Activated CD4-positive, alpha-beta T cell treated with anti-CD3 and anti-CD28 coated beads, Interleukin-2, amount 50 U/mL, for 1 hour (primary cell): ENCODE results near the gene POU4F1.
"Not testable (repeated sequence)": the region's sequence is repeated elsewhere in the genome, so short reads cannot be mapped to it uniquely, and the experiment has no call there.

ENCODE experiments used
- DNase-seq: peaks from one replicate; pipeline ENCODE4 v3.0.0-alpha.2; 2020

POU4F1 gene, protein sequence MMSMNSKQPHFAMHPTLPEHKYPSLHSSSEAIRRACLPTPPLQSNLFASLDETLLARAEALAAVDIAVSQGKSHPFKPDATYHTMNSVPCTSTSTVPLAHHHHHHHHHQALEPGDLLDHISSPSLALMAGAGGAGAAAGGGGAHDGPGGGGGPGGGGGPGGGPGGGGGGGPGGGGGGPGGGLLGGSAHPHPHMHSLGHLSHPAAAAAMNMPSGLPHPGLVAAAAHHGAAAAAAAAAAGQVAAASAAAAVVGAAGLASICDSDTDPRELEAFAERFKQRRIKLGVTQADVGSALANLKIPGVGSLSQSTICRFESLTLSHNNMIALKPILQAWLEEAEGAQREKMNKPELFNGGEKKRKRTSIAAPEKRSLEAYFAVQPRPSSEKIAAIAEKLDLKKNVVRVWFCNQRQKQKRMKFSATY

DNA sequence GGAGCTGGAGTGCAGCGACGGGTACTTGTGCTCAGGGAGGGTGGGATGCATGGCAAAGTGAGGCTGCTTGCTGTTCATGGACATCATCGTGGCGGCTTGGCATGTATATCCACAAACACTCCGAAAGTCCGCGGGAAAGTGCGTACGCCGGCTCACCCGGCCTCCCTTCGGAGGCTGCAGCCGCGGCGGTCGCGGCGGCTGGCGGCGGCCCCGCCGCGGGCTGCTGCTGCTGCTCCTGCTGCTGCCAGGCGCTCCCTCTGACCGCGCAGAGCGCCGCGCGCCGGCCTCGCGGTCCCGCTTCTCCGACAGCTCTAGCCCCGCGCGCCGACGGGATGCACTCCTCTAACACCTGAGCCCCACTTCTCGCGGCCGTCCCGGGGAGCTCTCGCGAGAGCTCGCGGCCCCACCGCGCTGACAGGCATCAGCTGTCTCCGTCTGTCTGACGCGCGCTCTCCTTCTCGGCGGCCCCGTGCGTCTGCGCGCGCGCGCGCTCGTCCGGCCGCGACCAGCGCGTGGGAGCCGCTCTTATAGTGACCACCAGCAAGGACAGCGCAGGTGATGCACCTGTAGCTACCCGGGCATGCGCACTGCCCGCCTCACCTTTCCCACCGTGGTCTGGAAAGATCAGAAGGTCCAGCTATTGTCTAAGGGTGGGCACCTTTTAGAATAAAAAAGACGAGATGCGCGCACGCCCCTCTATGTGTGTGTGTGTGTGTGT is at the start of gene POU4F1:
POU4F1 (minus strand) TSS at position 313 of the 718 bp plus-strand sequence; CDS start at position 87, 226 bp downstream.
- DNase-seq, result peak; percentile 50

DNA sequence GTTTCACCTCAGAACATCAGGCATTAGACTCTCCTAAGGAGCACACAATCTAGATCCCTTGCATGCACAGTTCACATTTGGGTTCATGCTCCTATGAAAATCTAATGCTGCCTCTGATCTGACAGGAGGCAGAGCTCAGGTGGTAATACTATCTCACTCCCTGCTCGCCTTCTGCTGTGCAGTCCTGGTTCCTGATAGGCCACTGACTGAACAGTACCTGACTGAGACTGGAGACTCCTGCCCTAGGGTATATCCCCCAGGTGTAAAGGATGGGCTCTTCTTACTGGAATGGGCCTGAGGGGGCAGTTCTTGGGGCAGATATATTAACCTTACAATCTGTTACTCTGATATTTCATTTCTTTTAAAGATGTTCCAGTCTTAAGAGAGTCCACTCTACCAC is 49.3 kb upstream of the POU4F1 start:
- no peak for DNase-seq

DNA sequence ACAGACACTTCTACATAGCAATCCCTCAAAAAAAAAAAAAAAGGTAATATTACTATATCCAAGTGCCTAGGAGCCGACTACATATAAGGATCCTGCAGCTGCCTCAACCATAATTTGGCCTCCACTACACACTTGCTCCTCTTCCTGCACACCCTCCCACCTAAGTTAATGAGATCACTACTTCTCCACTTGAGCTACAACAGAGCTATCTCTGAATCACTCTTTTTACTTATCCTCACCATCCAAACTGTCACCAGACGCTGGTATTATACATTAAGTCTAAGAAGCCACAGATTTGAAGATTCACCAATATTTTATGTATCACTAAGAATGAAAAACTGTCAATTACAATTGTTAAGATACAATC is 47.3 kb upstream of the POU4F1 start:
- no peak for DNase-seq

DNA sequence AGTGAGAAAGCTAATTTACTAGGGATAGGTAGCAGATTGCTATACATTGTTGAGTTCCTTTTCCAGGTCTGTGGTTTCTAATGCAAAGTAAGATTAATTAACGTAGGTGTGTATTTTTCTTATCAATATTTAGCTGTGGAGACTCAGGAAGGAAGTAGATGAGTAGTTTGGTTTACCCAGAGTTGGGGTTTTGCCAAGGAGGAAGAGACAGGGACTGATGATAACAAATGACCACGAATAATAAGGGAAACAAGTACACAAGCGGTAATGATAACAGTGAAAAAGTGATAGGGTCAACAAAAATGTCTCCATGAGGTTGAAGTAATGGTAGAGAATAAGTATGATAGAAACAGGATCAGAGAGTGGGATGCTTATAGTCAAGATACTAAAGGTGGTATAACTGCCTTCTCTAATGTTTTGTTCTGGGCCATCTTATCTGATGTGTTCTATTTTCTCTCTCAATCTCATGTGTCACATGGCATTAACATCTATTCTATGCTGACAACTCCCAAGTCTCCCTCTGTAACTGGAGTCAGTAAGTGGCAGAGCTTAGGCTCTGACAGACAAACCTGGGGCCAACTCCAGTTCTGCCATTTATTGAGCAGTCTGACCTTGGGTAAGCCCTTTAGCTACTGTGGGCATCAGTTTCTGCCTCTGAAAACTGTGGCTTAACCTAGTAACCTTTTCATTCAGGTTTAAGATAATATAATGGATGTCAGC is 46.8 kb upstream of the POU4F1 start:
- no peak for DNase-seq

DNA sequence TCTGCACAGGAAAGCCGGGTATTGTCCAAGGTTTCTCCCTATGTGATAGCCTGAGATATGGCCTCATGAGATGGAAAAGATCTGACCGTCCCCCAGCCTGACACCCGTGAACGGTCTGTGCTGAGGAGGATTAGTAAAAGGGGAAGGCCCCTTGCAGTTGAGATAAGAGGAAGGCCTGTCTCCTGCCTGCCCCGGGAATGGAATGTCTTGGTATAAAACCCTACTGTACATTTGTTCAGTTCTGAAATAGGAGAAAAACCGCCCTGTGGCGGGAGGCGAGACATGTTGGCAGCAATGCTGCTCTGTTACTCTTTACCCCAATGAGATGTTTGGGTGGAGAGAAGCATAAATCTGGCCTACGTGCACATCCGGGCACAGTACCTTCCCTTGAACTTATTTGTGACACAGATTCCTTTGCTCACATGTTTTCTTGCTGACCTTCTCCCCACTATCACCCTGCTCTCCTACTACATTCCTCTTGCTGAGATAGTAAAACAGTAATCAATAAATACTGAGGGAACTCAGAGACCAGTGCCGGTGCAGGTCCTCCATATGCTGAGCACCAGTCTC is 43.8 kb upstream of the POU4F1 start:
- DNase-seq, result not testable (repeated sequence)

DNA sequence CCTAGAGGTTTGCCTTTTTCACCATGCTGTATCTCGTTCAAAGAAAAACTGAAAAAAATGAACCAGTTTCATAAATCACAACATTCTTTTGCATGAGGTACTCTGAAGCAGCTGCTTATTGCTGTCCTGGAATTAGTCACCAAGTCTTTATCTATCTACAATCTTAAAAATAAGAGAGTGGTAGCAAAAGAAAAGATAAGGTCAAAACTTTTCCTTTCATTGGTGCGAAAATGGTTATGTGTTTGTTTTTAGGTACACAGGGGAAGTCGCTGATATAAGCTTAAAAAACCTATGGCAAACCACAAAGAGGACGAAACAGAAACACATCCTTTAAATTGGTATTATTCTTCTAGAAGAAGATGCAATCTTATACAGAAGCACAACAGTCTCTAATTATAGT is 34.9 kb upstream of the POU4F1 start:
- no peak for DNase-seq

DNA sequence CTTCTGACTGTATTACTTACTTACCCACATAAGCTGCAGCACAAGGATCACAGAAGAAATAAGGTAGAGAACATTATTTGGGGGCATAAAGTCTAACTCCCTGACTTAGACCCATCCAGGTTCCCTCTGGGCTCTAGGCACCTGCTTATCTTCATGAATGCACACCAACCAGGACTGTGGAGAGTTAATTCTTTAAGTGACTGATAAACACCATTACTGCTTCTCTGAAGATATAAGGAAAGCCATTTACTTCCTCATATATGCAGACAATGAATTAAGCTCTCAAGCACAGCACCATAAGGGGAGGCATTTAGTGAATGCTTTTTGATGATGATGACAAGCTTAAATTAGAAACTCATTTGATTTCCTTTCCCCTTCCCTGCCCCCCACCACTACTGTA is 33.1 kb upstream of the POU4F1 start:
- no peak for DNase-seq

DNA sequence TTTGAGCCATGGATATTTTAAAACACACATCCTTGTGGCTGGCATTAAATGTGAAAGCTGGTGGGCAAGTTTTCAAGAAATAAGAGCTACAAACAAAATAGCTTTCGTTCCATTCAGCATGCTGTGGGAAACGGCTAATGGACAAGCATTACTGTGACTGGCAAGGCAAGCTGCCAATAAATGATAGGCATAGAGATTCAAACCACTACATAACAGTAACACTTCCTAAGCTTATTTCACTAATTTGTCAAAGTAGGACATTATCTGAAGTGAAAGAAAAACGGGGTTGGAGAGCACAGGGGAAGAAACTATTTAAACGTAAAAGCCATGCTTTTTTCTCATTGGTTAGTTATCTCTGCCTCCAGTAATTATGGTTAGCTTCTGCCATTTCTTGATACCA is 29.6 kb upstream of the POU4F1 start:
- DNase-seq, result no peak

DNA sequence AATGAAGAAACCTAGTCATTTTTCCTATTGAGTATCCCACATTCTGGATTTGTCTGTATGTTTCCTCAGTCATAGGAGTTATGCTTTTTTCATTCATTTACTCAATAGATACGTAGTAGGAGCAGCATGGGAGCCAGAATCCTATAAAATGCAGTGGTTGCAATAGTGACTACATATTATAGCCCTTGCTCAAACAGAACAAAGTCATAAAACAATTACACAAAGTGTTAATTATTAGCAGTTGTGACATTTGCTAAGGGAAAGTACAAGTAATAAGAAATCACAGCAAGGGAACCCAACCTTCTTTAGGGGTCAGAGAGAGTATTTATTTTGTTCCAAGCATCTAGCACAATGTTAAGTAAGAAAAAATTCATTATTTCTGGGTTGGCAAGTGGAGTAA is 27.7 kb upstream of the POU4F1 start:
- no peak for DNase-seq

DNA sequence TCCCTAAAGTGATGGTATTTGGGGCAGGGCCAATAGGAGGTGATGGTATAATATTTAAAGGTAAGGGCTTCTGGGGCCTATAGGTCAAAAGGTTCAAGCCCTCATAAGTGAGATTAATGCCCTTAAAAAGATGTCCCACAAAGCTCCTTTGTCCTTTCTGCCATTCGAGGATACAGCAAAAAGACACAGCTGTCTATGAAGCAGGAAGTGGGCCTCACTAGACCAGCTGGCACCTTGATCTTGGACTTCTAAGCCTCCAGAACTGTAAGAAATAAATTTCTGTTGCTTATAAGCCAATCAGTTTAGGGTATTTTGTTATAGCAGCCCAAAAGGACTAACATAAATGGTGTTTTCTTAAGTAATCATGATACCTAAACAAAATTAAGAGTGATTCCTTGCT is 27.2 kb upstream of the POU4F1 start:
- DNase-seq, result no peak

DNA sequence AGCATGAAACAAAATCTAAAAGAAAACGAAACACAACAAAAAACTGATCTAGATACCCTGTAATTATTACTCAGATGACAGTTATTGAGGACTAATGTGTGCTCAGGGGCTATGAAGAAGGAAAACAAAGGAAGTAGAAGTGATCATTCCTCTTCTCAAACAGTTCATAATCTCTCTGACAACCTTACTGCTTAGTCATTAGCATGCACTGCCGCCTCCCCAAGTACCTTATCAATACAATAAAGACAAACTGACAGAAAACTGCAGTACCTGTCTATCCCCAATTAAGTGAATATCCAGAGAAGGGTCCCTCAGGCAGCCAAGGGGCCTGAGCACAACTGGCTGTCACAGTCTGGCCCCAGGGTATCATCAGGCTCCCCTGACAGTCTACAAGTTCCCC is 22.0 kb upstream of the POU4F1 start:
- DNase-seq, result no peak

DNA sequence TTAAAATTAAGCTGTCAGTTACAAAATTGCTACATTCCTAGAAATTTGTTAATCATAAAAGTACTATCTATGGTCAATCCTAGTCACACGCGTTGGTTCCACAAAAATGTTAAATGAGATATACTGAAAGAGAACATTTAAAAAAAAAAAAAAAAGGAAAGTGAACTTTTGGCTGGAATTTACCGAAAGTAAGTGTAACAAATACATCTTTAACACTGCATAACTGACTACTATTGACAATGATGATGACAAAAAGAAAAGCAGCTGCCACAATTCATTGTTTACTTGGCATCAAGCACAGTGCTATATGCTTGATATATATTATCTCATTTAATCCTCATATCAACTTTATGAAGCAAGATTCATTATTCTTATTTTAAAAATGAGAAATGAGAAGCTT is 19.8 kb upstream of the POU4F1 start:
- DNase-seq, result no peak

DNA sequence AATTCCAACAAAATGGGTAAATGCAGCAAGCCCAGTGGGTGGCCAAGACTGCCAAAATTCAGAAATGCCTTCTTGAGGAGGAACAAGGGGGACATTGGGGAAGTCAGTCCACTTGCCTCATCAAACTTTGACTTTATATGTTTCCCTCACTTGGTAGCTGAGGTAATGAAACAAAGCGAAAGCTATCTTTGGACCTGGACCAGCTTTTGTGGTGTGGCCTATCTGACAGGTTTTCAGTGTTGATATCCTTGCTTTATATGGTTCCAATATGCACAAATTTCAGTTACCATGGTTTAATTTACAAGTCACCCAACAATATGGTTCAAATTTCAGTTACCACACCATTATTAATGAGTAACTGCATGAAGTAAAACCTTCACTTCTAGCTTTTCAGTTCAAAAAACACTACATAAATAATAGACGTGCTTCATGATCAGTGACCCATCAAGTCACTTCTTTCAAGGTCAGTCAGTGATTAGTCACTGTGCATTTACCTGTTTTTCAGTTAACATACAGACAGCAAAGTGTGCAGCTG is 17.7 kb upstream of the POU4F1 start:
- DNase-seq, result no peak

DNA sequence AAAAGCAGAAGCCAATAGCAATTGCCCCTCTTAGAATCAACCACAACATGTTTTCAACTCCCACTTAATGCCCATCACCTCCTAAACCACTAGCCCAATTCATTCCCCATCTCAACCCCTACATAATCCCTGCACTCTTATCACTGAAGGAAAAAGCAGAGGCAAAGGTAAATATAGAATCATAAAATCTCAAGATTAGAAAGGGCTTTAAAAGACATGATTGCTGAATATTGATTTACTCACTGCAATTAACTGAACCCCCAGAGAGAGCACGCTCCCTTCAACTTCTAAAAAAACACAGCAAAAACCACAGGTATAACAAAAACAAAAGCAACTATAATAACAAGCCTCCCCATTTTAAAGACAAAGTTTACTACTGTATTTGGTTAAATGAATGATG is 15.1 kb upstream of the POU4F1 start:
- no peak for DNase-seq

DNA sequence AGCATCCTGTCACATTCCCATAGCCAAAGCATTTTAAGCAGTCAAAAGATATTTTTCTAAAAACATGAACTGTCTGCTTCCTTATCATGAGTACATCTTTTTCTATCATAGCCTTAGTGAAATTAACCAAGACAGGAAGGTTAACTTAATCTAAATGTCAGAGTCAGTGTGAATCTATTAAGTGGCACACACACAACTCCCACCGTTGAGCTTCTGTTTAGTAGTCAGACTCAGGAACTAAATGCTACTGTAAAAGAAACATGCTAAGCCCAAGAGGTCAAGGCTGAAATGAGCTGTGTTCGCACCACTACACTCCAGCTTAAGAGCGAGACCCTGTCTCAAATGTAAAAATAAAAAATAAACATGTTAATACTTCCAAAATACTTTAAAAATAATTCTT is 7.7 kb upstream of the POU4F1 start:
- DNase-seq, result no peak

DNA sequence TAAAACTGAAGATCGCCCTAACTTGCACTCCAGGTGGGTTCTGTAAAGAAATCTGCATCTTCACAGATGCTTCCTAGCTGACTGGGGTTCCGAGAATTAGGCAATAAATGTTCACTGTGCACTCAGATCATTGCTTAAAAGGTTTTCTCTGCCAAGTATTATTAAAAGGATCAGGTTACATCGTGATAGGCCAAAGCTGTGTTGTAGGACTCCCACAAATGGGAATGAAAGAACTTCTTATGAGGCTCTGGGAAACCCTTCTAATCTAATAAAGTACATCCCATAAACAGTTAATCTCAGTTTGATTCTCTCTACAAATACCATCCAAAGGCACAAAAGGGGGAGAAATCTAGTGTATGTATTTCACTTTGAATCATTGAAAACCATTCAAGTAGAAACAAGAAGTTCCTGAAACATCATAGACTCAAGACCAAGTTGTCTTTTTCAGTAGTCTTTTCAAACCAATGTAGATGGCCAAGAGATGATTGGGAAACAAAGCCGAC is 7.1 kb upstream of the POU4F1 start:
- DNase-seq, result no peak

DNA sequence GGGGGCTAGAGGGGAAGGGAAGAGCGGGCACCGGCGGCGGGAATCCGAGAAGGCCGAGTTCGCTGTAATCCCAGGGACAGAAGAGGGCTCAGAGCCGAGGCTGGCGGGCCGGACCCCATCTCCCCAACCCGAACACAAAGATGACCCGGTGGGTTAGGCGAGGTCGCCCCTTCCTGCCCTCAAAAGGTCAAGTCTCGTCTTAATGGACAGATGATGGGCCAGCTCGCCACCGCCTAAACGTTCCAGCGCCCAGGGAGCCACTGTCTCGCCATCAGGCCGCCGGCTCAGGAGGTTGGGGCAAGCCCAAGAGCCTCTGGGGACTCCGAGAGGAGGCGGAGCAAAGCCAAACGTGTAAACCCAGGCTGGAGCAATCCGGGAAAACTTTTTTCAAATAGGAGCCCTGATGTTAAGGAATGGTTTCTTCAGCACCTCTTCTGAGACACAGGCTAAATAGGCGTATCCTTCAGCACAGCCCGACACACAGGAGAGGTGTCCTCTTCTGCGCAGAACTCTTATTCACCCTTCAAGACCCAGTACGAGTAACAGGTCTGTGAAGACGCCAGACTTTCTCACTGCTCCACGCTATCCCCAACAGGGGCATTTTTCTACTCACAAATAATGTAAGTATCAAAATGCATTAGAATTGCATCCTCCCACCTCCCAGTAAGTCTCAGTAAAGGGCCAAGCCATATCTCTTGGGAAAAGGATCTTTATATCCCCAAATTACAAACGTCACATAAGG is 6.3 kb upstream of the POU4F1 start:
- no peak for DNase-seq

DNA sequence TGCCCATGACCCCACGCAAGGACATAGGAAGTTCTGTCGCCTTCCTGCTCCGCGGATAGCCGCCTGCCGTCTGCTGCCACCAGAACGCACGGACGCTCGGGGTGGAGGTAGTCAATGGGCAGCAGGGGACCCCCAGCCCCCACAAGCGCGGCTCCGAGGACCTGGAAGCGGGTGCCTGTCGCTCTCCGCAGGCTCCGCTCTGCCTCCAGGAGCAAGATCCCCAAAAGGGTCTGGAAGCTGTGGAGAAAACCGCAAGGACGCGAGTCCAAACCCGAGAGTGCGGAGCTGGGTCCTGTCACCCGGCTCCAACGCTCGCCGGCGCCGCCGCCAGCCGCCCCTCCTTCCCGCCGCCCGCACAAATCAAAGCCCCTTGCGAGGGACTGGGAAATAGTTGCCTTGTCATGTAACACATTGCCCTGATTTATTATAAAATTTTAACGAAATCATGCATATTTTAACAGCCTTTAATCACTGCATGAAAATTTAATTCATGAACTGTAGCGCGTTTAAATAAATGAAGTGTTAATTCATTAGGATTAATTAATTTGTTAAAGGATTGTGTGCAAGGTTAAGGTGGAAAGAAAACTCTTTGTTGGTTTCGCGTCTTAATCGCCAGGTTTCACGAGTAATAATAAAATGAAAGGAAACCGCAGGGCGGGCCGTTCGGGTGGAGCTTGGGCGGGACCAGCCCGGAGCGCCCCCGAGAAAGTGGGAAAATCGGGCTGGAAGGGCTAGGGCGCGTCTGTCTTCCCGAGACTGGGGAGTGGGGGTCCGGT is 5.5 kb upstream of the POU4F1 start:
- no peak for DNase-seq

DNA sequence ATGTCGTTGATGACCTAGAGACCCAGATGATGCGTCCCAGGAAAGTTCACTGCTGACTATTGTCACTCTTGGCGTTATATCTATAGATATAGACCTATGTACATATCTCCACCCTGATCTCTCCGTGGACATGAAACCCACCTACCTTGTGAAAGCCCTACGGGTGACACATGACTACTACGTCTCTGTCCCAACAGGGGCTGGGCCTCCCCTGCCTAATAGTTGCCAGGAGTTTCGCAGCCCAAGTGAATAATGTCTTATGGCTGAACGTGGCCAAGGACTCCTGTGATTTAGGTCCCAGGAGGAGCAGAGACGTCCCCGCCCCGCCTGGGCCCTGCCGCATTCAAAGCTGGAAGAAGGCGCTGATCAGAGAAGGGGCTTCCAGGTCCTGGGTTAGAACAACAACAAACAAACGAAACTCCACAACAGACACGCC is 4.9 kb upstream of the POU4F1 start:
- no peak for DNase-seq

DNA sequence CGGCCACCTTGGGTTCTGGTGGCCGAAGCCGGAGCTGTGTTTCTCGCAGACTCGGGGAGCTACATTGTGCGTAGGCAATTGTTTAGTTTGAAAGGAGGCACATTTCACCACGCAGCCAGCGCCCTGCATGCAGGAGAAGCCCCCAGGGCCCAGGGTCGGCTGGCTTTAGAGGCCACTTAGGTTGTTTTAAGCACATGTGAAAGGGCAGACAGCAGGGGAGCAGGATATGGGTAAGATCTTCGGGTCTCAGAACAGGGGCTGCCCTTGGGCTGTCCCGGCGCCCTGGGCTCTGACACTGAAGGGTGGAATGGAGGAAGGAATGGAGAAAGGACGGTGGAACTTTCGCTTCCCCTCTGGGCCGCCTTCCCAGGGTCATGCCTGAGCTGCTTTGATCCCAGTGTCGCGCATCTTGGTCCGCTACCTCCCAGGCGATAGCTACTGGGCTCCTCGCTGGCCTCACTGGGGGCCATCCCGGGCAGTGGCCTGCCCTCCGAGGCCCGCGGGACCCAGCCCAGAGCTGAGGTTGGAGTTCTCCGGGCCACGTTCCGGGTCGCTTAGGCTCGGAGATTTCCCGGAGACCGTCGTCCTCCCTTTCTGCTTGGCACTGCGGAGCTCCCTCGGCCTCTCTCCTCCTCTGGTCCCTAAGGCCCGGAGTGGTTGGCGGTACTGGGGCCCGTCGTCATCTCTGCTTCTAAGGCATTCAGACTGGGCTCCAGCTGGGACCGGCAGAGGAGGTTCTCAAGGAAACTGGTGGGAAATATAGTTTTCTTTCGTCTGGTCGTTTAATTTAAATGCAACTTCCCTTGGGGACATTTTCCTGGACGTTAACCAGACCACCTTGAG is 4.3 kb upstream of the POU4F1 start:
- DNase-seq, result no peak
